GM21381 (cell line): ENCODE measurements around the gene MPRIP.

Experiments used
- ATAC-seq: cut with Tn5 transposase; IDR thresholded peaks from one replicate; pipeline ENCODE4 v1.9.1; 2021; ENCODE audit warnings: mild to moderate bottlenecking, moderate library complexity; ENCODE audit not compliant: unreplicated experiment

MPRIP gene

DNA sequence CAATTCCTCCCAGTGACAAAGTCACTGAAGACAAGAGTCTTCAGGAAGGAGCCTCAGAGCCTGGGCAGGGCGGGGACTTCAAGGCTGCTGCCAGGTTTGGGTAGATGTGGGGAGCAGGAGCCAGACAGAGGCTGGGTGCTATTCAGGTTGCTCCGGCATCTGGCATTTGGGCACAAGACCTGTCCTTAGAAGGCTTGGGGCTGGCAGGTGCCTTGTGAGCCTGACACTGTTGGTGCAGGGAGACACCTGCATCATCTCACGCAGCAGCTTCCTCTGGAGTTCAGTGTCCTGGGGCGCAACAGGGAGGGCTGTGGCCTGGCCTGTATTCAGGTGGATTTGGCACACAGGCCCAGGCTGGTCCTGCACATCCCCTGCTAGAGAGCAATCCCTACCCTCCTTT is 65.0 kb downstream of the MPRIP start:
- no peak for ATAC-seq

DNA sequence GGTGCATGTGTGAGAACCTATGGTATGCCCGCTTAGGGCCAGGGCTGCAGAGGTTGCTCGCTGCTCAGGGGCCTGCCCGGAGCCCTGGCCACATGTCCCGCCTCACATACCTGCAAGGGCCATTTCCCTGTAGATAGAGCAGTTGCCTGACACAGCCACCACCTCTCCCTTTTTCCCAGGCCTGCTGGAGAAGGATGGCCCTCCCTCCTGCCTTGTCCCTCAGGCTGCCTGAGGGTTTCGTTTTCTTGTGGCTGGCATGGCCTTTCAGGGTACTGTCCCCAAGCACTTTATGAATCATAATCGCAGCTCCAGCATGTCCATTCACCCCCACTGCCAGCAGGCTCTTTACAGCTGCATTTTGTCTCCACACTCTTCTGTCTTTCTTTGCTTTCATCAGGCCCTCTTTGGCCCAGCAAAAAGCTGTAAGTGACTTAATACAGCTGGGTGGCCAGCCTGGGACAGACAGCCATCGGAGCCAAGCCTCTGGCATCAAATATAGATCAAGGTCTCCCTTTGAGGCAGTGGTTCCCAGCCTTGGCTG is 65.7 kb downstream of the MPRIP start:
- ATAC-seq = no peak

DNA sequence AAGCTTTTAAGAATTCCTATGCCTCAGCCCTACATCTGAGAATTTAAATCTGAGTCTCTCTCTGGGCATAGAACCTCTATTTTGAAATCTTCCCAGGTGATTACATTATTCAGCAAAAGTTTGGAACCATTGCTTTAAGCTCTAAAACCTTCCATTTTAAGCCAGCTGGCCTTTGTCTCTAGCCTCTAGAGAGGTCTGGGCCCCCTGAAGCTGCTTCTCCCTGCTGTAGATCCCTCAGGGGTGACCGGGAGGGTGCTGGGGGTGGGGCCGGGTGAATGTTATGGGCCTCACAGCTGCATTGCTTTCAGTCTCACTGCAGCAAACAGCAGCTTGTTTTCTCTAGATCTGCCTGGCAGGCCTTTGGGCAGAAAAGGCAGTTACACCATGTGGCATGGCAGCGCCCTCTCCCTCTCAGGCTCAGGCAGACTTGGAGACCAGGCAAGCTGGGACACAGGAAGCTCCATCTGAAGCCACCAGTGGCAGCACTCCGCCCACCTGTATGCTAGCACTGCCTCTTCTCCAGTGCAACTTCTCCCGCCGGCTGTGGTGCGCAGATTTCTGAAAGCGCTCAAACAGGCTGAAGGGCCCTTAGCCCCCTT is 66.3 kb downstream of the MPRIP start:
- ATAC-seq = no peak

DNA sequence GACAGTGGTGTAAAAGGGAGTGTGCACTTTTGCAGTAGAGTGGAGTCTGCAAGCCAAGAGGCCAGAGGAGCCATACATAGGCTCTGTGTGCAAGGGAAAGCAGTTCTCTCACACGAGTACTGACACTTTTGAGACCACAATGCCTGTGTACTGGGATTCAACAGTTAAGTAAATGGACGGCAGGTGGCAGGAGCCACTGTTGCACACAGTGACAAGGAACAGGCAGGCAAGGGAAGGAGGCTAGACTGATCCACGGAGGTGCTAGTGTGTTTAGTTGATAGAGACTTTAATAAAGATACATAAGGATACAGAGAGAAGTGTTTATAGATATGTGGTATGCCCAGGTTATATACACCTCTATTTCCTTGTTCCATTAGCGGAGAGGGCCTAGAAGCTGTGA is 67.0 kb downstream of the MPRIP start:
- ATAC-seq = no peak

DNA sequence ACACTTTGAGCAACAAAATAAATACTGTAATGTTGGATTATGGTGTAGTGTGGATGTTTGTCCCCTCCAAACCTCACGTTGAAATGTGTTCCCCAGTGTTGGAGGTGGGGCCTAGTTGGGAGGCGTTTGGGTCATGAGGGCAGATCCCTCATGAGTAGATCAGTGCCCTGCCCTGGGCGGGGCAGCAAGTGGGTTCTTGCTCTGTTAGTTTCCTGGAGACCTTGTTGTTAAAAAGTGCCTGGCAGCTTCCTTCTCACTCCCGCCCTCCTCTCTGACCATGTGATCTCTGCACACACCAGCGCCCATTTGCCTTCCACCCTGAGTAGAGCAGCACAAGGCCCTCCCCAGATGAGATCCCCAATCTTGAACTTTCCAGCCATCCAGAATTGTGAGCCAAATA is 67.7 kb downstream of the MPRIP start:
- no peak for ATAC-seq

DNA sequence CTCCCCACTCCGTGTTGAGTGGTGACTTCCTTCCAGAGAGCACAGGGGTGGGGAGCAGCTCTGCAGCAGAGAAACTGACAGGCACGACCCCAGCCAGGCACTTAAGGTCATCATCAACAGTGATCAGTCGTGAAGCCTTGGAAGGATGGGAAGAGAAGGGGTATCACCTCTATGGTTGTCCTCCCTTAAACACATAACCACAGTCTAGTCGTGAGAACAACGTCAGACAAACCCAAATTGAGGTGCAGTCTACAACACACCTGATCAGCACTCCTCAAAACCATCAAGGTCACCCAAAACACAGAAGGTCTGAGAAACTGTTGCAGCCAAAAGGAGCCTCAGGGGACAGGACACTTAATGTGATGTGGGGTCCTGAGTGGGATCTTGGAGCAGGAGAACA is 68.3 kb downstream of the MPRIP start:
- no peak for ATAC-seq

DNA sequence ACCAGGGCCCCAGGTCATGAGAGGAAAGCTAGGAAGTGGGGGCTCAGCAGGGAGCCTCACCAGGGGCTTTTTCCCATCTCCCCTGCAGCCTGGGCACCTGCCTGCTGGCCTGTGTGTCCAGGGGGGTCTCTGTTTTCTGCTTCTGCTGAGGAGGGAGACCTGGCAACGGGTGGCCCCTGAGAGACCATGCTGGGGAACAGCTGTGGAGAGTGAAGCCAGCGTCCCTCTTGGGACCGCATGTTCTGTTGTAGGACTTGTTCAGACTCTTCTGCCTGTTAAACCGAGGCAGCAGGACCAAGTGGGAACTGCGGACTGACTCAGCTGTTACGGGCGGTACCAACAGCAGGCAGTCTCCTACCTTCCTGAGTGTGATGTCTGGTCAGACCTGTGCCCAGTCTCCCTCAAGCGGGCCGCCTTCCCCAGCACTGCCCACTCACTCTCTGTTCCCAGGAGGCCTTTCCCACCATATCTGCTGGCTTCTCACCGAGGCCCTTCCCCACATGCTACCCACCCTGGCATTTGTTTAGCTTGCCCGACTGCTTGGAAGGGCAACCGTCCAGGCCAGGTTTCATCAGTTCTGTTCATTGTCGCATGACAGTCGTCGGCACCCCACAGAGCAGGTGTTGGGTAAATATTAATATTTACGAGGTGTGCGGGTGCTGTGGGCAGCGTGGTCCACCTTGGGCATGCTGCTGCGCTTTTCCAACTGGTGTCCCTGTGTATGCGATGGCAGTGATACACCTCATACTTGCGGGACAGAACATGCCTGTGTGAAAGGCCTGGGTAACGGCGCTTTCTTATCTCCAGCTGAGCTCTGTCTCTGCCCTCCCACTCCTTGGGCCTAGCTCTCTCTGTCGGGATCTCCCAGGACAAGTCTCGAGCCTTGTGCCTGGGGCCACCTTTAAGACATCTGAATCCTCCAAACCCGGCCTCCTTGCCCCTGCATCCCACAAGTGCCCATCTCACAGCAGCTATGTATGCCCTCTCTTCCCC is 69.4 kb downstream of the MPRIP start:
- no peak for ATAC-seq

DNA sequence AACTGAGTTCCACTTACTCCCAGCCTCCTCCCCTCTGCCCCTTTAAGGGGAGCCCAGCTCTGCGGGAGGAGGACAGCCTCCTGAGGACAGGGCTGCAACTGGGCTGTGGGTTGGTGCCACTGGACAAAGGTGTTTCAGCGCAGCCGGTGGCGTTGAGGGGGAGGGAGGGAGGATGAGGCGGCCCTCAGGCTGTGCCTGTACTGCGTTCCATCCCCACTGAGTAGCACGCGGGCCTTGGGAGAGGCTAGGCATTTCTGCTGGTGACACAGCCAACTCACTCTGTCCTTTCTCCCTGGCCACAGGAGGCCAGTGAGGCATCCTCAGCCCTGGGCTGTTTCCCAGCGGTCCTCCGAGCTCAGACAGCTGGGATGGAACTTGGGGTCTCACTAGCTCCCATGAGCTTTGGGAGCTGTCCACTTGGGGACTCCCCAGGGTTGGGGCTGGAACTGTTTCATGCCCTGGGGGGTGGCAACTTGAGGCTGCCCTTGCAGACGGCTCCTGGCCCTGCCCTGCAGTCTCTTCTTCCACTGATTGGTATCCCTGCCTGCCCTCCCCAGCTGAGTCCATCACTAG is 70.5 kb downstream of the MPRIP start:
- ATAC-seq = no peak

DNA sequence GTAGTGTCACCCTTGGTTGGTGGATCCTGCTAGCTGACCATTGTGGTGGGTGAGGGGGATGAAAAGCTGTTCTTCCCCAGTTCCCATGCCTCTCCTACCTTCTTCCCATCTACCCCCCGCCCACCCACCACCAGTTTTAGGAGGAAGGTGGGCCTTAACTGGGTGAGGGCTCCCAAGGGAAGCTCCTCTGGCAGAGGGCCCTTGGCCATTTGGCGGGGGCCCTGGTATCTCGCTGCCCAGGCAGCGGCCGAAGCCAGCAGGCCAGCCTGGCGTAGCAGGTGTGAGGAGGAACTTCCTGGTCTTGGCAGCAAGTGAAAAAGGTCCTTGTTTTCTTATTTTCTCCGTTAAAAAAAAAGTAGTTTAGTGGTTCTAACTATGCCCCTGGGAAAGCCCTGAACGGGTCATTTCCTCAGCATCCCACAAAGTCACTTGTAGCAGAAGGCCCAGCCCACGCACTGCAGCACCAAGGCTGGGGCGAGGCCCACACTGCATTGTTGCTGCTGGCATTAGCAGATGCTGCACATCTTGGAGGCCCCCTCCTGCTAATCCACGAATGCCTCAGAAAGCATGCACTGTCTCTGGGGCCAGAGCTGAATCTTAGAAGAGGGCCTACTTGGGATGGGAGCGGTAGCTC is 72.5 kb downstream of the MPRIP start:
- no peak for ATAC-seq

DNA sequence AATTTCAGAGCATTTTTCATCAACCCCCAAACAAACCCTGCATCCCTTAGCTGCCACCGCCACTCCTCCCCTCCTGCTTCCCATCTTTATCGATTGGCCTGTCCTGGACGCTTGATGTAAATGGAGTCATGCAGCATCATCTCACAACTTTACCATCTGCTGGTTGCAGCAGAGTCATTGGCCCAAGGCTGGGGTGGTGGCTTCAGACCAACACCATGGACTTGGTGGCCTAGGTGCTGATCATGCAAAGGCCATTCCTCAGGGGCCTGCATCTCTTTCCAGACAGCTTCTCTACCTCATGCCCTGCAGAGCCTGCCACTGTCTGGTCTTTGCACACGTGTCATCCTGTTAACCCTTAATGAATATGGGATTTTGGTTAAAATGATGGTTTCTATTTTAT is 73.4 kb downstream of the MPRIP start:
- no peak for ATAC-seq

DNA sequence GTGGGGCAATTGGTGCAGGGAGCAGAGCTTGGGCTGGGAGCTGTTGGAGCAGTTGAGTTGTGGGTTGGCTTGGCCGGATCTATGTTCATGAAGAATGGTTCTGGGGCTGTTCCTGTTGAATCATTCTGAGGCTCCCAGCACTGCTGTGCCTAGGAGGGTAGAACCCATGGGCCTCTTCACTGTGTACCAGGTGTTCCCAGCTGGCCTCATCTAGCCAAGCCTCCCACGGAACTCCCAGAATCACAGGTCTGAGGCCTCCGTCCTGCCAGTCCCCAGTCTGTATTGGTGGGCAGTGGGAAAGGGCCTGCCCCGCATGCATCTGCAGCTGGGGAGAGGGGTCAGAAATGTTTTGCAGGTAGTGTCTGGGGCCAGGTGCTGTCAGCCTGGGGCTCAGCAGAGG is 74.1 kb downstream of the MPRIP start:
- ATAC-seq = no peak

DNA sequence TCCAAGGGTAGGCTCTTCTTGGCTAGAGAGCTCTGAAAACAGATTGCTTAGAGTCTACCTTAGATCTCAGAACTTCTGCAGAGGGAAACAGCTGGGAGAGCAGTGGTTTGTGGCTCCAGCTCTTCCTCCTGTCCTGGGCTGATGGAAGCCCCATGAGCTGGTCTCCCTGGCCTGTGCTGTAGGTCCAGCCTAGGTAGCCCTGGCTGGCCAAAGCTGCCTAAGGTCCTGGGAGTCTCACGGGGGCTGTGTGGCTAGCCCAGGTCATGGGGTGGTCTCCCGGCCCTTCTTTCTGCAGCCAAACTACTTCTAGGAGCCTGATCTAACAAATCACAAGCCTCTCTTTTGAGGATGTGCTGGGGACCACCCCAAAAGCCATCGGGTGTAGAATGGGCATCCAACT is 75.7 kb downstream of the MPRIP start:
- ATAC-seq = no peak

DNA sequence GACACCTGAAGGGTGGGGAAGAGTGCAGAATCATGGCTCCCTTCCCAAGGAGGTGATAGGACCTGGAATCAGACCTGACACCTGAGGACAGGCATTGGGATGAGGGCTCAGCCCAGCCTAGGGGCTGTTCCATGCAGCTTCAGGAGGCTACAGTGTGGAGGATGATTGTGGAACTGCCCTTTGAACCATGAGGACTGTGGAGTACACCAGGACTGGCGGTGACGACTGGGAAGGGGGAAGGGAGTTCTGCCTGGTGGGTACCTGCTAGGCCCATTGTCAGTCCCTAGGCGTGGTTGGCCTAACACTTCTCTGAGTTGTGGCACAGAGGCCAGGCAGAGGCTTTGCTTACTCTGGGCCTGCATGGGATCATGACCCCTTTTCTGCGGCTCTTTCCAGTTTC is 76.1 kb downstream of the MPRIP start:
- ATAC-seq = no peak

DNA sequence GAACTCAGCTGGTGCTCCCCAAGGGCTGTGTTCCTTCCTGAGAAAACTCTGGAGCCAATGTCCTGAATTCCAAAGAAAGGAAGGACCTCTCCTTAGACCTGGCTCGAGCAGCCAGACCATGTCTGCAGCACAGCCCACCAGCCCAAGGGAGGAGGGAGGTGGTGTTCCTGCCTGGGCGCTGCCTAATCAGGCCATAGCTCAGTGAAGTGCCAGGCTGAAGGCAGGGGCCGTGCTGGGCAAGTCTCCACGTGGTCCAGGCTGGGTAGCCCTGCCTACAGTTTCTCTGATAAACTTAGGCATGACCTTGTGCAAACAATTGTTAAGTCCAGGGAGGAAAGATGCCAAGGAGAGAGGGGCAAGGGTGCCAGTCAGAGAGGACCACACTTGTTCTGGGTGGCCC is 76.8 kb downstream of the MPRIP start:
- no peak for ATAC-seq

DNA sequence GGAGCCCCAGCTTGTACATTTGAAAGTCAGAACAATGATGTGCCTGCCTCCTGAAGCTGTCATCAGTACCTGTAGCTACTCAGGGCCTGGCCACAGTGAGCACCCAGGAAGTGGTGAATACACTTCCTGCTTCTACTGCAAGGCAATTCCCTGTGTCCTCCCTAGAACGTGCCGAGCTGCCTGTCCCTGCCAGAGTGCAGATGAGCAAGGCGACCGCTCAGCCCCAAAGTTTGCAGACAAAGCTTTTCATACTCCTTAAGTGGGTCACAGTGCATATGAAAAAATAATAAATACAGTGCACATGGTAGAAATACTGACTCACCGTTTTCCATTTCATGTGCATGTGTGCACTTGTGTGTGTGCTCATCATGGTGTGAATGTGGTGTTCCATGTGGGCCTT is 77.3 kb downstream of the MPRIP start:
- no peak for ATAC-seq

DNA sequence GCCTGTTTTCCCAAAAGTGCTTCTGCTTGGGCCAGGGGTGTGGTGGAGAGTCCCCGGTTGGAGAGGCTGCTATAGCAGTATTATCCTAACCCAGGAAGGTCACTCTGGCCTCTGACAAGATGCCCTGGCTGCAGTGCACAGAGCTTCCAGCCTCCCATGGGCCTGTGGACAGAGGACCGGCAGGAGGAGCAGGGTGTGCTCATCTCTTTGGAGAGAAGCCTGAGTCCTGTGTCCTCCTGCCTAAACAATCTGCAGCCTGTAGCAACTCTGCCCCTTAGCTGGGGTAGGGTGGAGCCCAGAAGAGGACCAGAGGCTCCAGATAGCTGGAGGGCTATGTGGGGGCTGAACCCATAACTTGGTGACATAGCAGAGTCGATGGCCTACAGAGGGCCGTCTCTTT is 78.0 kb downstream of the MPRIP start:
- no peak for ATAC-seq

DNA sequence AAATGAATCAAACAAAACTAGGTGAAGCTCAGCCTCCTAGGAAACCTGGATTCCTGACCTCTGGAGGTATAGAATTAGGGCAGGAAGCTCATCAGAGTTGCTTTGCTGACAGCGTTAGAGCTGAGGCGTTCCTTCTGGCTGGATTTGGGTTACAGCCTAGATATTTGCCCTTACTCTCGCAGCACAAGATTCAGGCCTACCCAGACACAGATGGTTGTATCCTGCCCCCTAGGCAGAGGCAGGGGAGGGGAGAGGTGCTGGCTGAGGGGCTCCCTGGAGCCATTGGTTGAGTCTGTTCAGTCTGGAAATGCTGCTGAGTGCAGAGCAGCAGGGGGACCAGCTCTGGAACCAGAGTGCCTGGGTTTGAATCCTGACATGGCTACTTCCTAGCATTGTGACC is 78.4 kb downstream of the MPRIP start:
- no peak for ATAC-seq

DNA sequence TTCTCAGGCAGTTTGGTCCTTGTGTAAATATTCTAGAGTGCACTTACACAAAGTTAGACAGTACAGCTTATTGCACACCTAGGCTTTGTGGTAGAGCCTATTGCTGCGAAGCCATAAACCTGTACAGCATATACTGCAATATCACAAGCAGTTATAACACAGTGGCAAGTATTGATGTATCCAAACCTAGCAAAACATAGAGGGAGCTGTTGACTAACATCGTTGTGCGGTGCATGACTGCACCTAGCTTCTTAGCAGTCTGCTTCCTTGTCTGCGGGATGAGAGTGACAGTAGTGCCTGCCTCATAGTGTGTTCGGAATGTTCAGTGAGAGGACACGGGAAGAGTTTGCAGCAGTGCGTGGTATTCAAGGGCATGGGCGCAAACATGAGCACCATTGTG is 78.9 kb downstream of the MPRIP start:
- ATAC-seq = no peak

DNA sequence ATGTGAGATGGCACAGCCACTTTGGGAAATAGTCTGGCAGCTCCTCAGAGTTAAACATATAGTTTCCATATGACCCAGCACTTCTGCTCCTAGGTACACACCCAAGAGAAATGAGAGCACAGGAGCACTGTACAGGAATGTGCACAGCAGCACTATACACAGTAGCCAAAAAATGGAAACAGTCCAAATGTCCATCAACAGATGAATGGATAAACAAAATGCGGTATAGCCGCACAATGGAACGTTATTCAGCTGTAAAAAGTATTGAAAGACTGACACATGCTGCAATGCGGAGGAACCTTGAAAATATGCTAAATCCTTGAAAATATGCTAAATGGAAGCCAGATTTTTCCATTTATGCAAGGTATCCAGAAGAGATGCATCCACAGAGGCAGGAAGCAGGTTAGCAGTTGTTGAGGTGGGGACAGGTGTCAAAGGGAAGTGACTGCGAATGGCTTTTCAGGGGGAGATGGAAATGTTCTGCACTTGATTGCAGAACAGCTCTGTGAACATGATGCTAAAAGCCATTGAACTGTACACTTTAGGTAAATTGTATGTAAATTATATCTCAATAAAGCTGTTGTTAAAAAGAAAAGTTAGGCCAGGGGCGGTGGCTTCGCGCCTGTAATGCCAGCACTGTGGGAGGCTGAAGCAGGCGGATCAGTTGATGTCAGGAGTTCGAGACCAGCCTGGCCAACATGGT is 80.7 kb downstream of the MPRIP start:
- no peak for ATAC-seq

DNA sequence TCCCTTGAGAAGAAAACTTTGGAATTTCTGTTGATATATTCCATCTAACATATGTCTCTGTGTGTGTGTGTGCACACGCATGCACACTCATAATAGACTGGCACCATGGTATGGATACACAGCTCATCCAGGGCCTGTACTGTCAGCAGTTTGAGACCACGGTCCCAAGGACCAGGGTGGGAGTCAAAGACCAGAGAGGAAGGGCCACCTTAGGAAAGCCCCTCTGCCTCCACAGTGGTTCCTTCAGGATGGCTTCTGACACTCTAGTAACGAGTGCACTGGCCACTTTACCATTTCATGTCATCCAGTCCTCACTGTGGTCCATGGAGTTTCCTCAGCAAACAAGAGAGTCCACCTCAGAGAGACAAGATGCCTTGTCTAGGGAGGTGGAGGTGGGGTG is 82.1 kb downstream of the MPRIP start:
- ATAC-seq = no peak
